Embryonic facial prominence (tissue), 1 donor: ENCODE results near the gene FDXR.
A peak's percentile ranks its signal among the peaks of the same experiment; 100 is the strongest.
"Not testable (repeated sequence)": the region's sequence is repeated elsewhere in the genome, so short reads cannot be mapped to it uniquely, and the experiment has no call there.

ENCODE experiments used
- DNase-seq: peaks from one replicate; pipeline ENCODE4 v3.0.0-alpha.2; 2016; ENCODE audit errors: extremely low spot score

The FDXR gene

GRCh38 chr17:74871356-74872076 is 1.3 kb downstream of the FDXR start:
- no peak for DNase-seq

DNA sequence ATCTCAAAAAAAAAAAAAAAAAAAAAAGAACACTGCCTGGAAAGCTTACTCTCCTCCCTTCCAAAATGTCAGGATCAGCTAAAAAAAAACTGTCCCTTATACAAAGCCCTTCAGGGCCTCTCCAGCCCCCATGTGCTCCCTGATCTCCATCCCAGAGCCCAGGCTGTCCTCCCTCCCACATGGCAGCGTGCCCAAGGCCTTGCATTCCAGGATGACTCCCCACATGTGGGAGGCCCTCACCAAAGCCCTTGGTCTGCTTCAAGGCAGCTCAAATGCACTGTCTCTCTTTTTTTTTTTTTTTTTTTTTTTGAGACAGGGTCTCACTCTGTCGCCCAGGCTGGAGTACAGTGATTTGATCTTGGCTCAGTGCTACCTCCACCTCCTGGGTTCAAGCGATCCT is 2.3 kb downstream of the FDXR start:
- no peak for DNase-seq

- DNase-seq = not testable (repeated sequence)
Measured at GRCh38 chr17:74870028-74870427, 2.8 kb downstream of the FDXR start.

DNA sequence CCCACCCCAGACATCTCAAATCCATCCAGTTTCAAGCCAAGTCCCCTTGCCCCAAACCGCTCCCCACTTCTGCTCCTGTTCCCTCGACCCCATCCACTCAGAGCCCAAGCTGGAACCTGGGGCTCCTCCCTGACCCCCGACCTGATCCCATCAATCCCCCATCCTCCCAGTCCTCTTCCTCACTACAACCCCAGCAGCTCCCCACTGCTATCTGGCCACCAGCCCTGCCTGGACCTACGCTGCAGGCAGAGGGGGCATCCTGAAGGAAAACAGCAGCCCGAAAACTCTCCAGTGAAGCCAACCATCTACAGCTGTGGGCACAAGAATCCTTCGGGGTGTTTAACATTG is 3.9 kb downstream of the FDXR start:
- DNase-seq = no peak

DNA sequence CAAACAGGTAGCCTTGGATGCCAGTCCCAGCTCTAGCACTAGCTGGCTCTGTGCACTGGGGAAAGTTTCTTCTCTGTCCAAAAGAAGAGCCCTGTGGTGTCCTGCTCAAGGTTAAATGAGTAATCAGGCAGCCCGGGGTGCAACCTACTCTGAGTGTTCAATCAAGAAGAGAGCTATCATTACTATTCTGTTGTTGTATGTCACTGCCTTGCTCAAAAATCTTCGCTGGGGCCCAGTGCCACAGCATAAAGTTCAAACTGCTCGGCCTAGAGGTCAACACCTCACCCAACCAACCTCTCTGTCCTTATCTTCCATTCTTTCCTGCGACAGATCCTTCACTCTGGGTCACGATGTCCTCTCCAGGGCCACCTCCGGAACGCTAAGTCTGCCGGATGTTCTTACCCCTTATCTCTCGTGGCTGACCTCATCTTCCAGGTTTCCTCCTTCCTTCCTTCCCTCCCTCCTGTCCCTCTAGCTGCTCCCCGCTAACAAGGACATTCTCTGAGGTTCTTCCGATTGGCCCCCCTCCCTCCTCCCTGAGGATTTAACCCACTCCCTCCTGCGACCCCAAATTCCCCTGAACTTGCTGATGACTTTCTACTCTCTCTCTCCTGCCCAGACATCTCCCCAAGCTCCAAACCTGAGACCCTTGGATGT is 4.4 kb downstream of the FDXR start:
- DNase-seq = no peak

DNA sequence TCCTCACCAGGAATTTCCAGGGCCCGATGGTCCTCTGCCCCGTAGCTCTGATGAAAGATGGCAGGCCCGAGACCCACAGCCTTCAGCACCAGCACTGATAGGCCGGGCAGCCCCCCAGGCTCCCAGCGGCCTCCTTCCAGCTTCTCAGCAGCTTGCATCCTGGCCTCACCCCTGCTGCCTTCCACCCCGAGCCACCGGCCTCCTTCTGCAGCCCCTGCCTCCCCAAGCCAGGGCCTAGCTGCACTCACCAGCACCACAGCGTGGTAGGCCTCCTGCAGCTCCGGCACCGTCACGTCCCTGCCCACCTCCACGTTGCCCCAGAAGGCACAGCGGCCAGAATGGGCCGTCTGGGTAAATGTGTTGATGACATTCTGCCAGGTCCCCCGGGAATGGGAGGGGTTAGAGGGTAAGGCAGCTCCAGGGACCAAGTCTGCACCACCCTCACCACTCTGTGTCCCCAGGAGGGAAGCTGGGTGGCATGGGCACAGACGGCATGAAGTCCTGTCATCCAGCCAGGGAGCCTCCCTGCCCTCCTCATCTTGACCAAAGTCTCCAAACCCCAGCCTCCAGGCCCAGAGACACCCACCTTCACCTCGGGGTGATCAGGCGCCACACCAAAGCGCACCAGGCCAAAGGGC is 6.5 kb downstream of the FDXR start:
- DNase-seq = no peak

GRCh38 chr17:74865504-74866197 is 7.1 kb downstream of the FDXR start:
- no peak for DNase-seq

DNA sequence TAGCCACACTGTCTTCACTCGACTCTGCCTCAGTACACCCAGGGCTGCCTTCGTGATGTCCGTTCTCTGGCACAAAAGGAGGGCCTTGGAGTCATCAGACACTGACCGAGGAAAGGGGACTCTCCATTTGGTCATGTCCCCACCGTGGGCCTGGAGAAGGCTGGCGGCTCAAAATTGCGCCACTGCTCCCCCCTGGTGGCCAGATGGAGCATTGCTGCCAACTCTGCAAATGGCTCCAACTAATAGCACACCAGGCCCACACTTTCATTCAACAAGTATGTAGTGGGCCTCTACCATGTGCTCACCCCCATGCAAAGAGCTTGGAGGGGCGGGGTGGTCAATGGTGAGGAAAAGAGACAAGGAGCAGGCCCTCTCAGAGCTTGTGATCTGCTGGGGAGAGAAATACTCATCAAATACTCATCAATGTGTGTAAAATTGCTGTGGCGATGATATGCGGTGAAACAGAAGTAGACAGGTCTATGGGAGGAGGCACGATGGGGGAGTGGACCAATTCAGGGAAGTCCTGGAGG is 7.9 kb downstream of the FDXR start:
- DNase-seq = peak; percentile 29

DNA sequence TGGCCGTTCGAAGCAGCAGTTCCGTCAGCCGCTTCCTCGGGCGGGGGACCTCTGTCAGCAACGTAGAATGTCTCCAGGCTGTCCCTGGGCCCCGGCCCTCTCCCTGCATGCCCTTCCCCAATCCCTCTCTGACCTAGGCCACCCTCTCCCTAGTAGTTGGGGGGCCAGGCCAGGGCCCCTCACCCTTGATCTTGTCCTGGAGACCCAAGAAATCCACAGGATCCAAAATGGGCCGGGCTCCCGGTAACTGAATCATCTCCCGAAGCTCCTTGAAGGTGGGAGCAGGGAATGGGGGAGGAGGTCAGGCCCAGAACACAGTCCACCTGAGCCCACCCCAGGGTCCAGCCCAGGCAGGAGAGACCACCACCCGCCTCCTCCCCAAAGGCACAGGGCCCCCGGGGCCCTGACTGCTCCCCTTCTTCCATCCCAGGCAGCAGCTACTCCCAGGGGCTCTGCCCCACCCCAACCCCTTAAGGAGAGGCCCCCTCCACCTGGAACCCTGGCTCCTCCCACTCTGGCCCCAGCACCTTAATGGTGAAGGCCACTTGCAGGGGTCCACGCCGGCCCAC is 8.4 kb downstream of the FDXR start:
- DNase-seq = no peak

- no peak for DNase-seq
Measured at GRCh38 chr17:74863420-74864296, 9.1 kb downstream of the FDXR start.

DNA sequence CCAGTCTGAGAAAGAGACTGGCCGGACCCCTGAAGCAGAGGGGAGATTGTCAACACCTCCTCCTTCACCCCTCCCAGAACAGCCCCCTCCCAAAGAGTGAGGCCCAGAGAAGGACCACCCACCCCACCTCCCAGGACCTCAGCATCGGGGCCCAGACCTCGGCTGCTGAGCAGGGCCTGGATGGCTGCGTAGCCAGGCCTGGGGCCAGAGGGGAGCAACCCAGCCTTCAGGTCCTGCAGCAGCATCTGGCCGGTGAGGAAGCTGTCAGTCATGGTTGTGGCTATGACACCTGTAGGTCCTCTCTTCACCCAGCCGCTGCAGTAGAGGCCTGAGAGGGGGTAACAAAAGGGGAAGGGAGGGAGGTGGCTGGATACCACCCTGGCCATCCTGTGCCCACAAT is 9.9 kb downstream of the FDXR start:
- DNase-seq = no peak

DNA sequence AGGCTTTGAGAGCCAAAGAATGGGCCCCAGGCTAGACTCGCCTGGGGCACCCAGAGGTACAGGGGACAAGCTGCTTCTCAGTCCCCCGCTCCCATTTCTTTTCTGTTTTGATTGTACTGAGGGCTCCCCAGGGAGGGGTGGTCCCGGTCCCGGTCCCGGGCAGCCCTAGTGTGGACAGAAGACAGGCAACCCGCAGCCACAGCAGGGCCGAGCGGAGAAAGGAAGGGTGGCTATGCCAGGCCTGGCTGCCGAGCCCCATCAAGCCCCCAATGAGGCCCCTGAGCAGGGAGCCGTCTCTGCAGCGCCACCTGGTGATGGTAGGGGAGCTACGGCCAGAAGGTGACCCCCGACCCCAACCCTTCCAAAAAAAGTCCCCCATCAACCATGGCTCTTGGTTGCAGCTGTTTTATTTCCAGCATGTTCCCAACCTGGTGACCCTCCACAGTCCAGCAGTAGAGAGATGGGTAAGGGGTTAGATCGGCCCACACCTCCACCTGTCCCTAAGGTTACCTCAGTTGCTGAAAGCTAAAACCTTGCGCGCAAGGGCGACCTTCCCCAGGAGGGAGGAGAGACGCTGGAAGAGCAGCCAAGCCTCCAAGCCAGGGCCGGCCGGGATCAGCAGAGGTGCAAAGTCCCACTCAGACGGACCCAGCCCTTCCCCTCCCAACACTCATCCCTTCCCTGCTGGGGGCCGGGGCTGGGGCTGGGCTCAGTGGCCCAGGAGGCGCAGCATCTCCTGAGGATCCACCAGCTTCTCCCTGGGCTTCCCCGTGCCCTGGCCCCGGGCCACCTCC is 10.5 kb downstream of the FDXR start:
- no peak for DNase-seq

DNA sequence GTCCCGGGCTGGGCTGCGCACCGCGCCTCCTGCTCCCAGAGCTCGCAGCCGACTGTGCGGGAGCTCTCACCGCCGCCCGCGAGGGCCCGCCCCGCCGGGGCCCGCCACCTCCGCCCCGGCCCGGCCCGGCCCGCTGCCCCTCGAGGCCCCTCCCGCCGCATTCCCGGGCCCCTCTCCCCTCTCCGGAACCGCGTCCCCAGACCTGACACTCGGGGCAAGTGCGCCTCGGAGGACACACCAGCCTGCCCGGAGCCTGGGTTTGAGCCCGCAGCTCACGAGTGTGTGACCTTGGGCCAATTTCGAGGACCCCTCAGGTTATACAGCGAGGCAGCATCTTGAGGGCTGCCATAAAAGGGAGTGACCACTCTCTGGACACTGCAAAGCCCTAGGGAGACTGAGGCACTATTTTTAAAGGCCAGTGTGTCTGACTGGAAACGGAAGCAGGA is 11.1 kb downstream of the FDXR start:
- no peak for DNase-seq

- DNase-seq = no peak
Measured at GRCh38 chr17:74860872-74861661, 11.7 kb downstream of the FDXR start.

DNA sequence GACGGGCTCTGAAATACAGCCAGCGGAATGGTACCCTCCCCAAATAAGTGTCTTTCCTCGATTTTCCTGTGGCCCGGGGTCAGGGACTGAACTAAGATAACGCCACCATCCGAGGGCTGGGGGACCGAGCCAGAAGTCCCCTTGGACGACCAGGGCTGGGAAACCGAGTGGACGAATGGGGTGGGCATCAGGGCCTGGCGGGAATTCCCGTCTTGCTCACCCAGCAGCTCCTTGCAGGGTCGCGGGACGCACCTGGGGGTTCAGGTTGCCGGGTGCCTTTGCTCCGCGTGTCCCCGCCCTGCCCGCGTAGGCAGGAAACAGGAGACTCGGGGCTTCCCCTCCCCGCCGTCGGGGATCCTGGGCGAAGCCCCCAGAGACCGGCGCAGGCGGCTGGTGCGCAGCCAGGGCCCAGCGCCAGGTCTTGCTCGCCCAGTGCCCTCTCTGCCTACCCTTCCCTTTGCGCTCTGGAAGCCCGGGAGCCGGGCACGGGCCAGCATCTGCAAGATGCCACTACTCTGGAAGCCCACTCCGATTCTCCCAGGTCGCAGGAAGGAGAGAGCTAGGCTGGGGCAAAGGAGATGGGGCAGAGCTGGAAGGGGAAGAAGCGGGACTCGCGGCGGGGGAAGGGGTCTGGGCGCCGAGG is 12.4 kb downstream of the FDXR start:
- DNase-seq = no peak

- DNase-seq = no peak
Measured at GRCh38 chr17:74859459-74860228, 13.2 kb downstream of the FDXR start, which contains the start of gene GRIN2C. GRIN2C (minus strand) TSS chr17:74859885; CDS start chr17:74855092, 4,793 bp downstream.

DNA sequence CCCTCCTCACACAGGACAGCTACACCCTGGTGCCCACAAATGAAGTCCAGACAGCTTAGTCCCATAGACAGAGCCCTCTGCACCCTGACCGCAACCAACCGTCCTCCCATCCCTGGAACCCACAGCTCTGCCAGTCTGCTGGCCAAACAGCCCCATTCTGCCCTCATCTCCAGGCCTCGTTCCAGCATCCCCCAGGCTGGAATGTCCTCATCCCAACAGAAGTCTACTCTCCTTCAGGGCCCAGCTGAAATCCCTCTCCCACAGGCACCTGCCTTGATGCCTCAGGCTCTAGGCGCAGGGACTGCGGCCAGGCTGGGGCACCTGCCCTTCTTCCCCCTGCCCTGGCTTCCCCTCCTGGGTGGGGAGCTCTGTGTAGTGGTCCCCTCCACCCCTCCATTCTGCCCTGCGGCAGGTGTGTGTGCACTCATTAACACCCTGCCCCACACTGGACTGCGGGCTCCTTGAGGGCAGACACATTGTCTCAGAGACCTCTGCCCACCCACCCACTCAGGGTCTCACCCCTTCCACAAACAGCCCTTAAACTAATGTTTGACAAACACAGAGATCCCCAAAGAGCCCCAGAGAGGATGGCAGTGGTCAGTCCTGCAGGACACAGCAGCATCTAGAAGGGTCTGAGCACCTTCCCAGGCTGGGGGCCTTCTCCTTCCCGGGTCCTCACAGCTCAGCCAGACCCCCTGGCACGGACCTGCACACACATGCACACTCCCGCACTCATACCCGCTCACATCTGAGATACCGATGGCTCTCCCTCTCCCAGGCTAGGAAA is 13.9 kb downstream of the FDXR start:
- DNase-seq = no peak
